ENCODE data around the gene CLIP4.

The CLIP4 gene

GRCh38 chr2:29074411-29074810 is 40.8 kb upstream of the CLIP4 start, which contains the start of gene PCARE:
TSS of gene PCARE (minus strand) at chr2:29074523. CDS start at chr2:29074261, 262 bp downstream.
- Histone ChIP-seq H3K4me1 (ENCODE audit: insufficient read depth, low read length, poor library complexity, severe bottlenecking) (no peaks in the 10 kb centered on the region), H3K79me2 (ENCODE audit: insufficient read depth, low read length) (no peaks in the 10 kb centered on the region), H3F3A (ENCODE audit: low read depth) (no peaks in the 10 kb centered on the region), H4K20me1 (ENCODE audit: insufficient read depth, low read length, poor library complexity, severe bottlenecking) (no peaks in the 10 kb centered on the region), H3K27me3 (ENCODE audit: insufficient read depth, low read length, poor library complexity, severe bottlenecking) (no peaks in the 10 kb centered on the region), H3K4me2 (ENCODE audit: low read depth, low read length, poor library complexity, severe bottlenecking) (no peak within 1 kb of the TSS), H2AFZ (ENCODE audit: low read length) (no peak within 1 kb of the TSS), H3K9me3 (ENCODE audit: insufficient read depth, low read depth, low read length) (no peaks in the 10 kb centered on the region), H3K9me2 (replicated peaks; ENCODE audit: low read depth, low read length) (no peaks in the 10 kb centered on the region), H3K9ac (ENCODE audit: low read depth, low read length, poor library complexity, severe bottlenecking) (no peak within 1 kb of the TSS), H3K4me3 (ENCODE audit: low read length, poor library complexity, severe bottlenecking) (no peak within 1 kb of the TSS), H3K36me3 (ENCODE audit: insufficient read depth, low read length) (no peaks in the 10 kb centered on the region)
- TF ChIP-seq, protein P1, sequence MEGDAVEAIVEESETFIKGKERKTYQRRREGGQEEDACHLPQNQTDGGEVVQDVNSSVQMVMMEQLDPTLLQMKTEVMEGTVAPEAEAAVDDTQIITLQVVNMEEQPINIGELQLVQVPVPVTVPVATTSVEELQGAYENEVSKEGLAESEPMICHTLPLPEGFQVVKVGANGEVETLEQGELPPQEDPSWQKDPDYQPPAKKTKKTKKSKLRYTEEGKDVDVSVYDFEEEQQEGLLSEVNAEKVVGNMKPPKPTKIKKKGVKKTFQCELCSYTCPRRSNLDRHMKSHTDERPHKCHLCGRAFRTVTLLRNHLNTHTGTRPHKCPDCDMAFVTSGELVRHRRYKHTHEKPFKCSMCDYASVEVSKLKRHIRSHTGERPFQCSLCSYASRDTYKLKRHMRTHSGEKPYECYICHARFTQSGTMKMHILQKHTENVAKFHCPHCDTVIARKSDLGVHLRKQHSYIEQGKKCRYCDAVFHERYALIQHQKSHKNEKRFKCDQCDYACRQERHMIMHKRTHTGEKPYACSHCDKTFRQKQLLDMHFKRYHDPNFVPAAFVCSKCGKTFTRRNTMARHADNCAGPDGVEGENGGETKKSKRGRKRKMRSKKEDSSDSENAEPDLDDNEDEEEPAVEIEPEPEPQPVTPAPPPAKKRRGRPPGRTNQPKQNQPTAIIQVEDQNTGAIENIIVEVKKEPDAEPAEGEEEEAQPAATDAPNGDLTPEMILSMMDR (conservative IDR thresholded peaks at IDR 0.05; ENCODE audit: low read length), result no peak
- TF ChIP-seq EZH2phosphoT487 (IDR thresholded peaks at IDR 0.05; ENCODE audit: borderline replicate concordance), result no peak

DNA sequence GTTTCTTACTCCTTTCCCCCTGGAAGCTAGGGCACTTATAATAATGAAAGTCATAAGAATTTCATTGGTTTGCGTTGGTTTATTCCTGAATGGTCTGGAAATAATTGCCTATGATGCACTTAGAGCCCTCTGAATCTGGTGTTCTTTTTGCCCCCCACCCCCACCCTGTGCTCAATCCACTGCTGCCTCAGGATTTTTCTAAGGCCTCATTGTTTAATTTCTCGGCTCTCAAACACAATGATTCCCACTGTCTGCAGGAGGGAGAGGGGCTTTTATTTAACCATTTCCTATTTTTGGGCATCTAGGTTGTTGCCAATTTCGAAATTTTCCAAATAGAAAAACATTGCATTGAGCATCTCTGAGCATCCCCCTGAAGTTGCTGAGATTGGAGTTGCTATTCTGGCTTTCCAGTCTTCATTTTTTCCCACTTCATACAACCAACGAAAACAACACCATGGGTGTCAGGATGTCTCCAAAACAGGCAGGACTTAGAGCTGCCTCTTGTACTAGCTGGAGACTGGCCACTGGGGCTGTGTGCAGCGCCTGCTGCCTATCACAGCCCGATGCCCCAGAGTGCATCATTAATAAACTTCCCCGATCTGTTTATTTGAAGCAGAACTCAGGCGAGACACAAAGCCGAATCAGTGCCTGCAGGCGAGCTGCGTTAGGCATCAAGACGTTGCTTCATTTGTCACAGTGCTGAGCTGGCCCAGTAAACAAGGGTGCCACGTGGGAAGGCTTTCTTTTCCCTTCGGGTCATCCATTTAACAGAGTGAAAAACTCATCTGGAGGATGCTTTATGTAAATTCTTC is 39.1 kb upstream of the CLIP4 start:
- no peaks in the 10 kb centered on the region for H3F3A ChIP-seq (ENCODE audit: low read depth)
- no peak overlapping the region for H2AFZ ChIP-seq (ENCODE audit: low read length)
- no peaks in the 10 kb centered on the region; the same call in 1 of the 2 replicates for H3K9me3 ChIP-seq (ENCODE audit: insufficient read depth, low read depth, low read length)
- no peaks in the 10 kb centered on the region for H4K20me1 ChIP-seq (ENCODE audit: insufficient read depth, low read length, poor library complexity, severe bottlenecking)
- no peaks in the 10 kb centered on the region for H3K27me3 ChIP-seq (ENCODE audit: insufficient read depth, low read length, poor library complexity, severe bottlenecking)
- no peaks in the 10 kb centered on the region for H3K36me3 ChIP-seq (ENCODE audit: insufficient read depth, low read length)
- no peaks in the 10 kb centered on the region for H3K4me1 ChIP-seq (ENCODE audit: insufficient read depth, low read length, poor library complexity, severe bottlenecking)
- H3K9ac ChIP-seq (ENCODE audit: low read depth, low read length, poor library complexity, severe bottlenecking), result no peak overlapping the region
- H3K4me3 ChIP-seq (ENCODE audit: low read length, poor library complexity, severe bottlenecking), result no peak overlapping the region
- H3K9me2 ChIP-seq (replicated peaks; ENCODE audit: low read depth, low read length), result no peaks in the 10 kb centered on the region
- TF ChIP-seq, protein P1 (conservative IDR thresholded peaks at IDR 0.05; ENCODE audit: low read length), result no peak
- no peak for TF ChIP-seq EZH2phosphoT487 (IDR thresholded peaks at IDR 0.05; ENCODE audit: borderline replicate concordance)
- H3K4me2 ChIP-seq (ENCODE audit: low read depth, low read length, poor library complexity, severe bottlenecking), result no peak overlapping the region
- no peaks in the 10 kb centered on the region for H3K79me2 ChIP-seq (ENCODE audit: insufficient read depth, low read length)

DNA sequence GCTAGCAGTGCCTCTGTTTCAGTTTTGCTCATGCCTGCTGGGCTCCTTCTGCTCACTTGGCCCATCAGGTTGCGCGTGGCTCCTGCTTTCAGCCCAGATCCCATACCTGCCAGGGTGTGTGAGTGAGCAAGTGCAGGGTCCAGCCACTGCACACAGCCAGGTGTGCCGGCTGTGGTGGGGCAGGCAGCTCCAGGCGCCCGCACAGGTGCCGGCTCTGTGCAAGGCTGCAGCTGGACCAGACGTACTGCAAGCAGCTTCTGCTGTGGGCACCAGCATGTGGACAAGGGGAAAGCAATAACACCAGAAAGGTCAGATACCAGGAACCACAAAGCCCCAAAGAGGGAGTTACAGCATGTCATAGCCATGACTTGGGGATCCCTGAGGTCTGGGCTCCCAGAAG is 35.3 kb upstream of the CLIP4 start:
- H3K4me3 ChIP-seq (ENCODE audit: low read length, poor library complexity, severe bottlenecking), result no peak overlapping the region
- H3K79me2 ChIP-seq (ENCODE audit: insufficient read depth, low read length), result no peaks in the 10 kb centered on the region
- no peak for TF ChIP-seq EZH2phosphoT487 (IDR thresholded peaks at IDR 0.05; ENCODE audit: borderline replicate concordance)
- TF ChIP-seq, protein P1 (conservative IDR thresholded peaks at IDR 0.05; ENCODE audit: low read length), result no peak
- H3K9me2 ChIP-seq (replicated peaks; ENCODE audit: low read depth, low read length), result no peaks in the 10 kb centered on the region
- no peaks in the 10 kb centered on the region for H3F3A ChIP-seq (ENCODE audit: low read depth)
- no peak overlapping the region for H3K9ac ChIP-seq (ENCODE audit: low read depth, low read length, poor library complexity, severe bottlenecking)
- no peaks in the 10 kb centered on the region for H3K4me1 ChIP-seq (ENCODE audit: insufficient read depth, low read length, poor library complexity, severe bottlenecking)
- no peaks in the 10 kb centered on the region; the same call in 1 of the 2 replicates for H3K9me3 ChIP-seq (ENCODE audit: insufficient read depth, low read depth, low read length)
- H4K20me1 ChIP-seq (ENCODE audit: insufficient read depth, low read length, poor library complexity, severe bottlenecking), result no peaks in the 10 kb centered on the region
- no peaks in the 10 kb centered on the region for H3K27me3 ChIP-seq (ENCODE audit: insufficient read depth, low read length, poor library complexity, severe bottlenecking)
- H2AFZ ChIP-seq (ENCODE audit: low read length), result no peak overlapping the region
- no peak overlapping the region for H3K4me2 ChIP-seq (ENCODE audit: low read depth, low read length, poor library complexity, severe bottlenecking)
- H3K36me3 ChIP-seq (ENCODE audit: insufficient read depth, low read length), result no peaks in the 10 kb centered on the region

Measured in Loucy (cell line).